HG03103 (cell line): ENCODE results near the gene TSPEAR.
"Not testable (repeated sequence)": the region's sequence is repeated elsewhere in the genome, so short reads cannot be mapped to it uniquely, and the experiment has no call there.

Experiments
- ATAC-seq: cut with Tn5 transposase; IDR thresholded peaks from one replicate; pipeline ENCODE4 v1.9.1; 2021; ENCODE audit warnings: low read depth; ENCODE audit not compliant: unreplicated experiment

The TSPEAR gene

GRCh38 chr21:44578371-44579055 lies 132.9 kb downstream of the TSPEAR start:
- ATAC-seq: no peak

- ATAC-seq: no peak
Observed at GRCh38 chr21:44576025-44576420, 135.3 kb downstream of the TSPEAR start.

DNA sequence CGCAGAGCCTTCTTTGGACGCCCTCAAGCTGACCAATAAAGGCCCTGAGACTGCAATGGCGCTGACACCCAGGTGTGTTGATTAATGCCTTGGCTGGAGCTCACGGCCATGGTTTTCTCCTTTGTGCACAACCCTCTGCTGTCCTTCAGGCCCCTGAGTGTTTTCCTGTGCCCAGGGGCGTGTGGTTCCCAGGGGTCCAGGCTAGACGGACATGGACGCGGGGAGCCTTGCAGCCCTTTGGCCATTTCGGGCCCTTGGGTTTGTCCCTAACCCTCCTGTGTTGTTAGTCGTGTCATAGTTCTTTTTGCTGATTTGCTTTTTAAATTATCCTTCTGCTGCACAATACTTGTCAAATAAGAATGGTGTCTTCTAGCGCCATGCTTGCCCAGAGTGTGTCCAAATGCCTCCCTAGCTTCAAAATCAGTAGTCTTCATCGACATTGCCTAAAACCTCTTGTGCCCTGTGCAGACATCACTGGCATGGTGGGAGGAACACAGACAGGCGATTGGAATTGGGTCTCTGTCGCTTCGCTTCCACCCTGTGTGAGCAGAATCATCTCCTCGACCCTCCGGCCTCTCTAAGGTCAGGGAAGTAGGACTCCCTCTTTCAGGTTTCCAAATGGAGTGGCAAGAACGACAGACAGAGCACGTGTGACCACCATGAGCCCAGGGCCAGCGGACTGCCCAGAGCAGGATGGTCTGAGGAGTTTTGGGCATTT lies 135.9 kb downstream of the TSPEAR start:
- ATAC-seq: no peak

DNA sequence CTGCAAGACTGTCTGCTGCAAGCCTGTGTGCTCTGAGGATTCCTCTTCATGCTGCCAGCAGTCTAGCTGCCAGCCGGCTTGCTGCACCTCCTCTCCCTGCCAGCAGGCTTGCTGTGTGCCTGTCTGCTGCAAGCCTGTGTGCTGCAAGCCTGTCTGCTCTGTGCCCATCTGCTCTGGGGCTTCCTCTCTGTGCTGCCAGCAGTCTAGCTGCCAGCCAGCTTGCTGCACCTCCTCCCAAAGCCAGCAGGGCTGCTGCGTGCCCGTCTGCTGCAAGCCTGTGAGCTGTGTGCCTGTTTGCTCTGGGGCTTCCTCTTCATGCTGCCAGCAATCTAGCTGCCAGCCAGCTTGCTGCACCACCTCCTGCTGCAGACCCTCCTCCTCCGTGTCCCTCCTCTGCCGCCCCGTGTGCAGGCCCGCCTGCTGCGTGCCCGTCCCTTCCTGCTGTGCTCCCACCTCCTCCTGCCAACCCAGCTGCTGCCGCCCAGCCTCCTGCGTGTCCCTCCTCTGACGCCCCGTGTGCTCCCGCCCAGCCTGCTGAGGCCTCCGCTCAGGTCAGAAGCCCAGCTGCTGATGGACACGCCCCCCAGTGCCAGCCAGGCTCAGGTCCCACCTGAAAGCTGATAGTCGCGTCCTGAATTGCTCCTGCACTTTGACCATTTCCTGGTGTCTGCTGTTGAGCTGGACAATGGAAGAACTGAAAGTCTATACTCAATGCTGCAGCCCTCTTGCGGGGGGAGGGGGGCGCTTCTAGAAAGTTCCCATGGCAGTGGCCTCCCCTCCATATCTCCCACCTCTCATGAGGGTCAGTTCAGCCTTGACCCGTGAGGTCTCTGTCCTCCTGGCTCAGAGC lies 136.7 kb downstream of the TSPEAR start:
- no peak for ATAC-seq

DNA sequence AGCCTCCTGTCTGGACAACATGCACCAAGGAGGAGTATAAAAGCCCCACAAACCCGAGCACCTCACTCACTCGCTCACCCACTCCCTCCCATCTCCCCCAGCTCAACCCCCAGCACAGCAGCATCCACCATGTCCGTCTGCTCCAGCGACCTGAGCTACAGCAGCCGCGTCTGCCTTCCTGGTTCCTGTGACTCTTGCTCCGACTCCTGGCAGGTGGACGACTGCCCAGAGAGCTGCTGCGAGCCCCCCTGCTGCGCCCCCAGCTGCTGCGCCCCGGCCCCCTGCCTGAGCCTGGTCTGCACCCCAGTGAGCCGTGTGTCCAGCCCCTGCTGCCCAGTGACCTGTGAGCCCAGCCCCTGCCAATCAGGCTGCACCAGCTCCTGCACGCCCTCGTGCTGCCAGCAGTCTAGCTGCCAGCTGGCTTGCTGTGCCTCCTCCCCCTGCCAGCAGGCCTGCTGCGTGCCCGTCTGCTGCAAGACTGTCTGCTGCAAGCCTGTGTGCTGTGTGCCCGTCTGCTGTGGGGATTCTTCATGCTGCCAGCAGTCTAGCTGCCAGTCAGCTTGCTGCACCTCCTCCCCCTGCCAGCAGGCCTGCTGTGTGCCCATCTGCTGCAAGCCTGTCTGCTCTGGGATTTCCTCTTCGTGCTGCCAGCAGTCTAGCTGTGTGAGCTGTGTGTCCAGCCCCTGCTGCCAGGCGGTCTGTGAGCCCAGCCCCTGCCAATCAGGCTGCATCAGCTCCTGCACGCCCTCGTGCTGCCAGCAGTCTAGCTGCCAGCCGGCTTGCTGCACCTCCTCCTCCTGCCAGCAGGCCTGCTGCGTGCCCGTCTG lies 137.5 kb downstream of the TSPEAR start, which contains the start of gene KRTAP10-4:
KRTAP10-4 (plus strand) TSS at position 100 of the 827 bp plus-strand sequence; CDS start at position 130, 30 bp downstream.
- not testable (repeated sequence) for ATAC-seq

- ATAC-seq: no peak
Observed at GRCh38 chr21:44572959-44573583, 138.3 kb downstream of the TSPEAR start.

DNA sequence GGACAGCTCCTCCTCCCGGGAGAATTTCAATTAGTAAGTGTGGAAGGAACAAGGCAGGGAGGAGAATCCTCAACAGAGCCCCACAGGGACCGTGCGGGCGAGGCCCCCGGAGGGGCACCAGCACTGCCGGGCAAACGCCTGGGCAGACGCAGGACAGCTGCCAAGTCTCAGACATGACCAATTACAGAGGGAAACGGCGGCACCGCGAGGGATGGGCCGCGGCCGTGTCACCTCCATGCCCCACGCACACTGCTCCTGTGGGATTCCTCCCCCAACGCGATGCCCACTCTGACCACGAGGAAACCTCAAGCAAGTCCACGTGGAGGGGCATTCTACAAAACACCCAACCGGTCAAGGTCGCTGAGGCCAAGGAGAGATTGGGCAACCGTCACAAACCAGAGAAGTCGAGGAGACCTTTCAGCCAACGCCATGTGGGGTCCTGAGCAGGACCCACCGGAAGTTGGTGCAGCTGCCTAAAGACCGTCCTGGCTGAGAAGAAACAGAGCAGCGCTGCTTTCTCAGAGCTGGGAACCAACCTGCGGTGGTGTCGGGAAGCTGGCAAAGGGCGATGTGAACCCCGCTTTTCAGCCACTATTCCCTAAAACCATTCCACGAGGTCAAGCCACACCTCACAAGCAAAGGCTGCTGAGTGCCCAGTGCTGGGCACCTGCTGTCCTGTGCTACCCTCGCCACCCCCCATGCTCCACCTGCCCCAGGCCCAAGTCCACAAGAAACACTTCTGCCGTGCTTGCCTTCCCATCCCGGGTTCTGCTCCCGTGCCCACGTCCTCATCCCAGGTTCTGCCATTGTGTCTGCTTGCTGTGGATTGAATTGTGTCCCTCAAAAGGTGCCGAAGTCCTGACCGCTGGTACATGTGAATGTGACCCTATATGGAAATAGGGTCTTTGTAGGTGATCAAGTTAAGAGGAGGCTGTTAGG lies 139.3 kb downstream of the TSPEAR start:
- ATAC-seq: no peak

GRCh38 chr21:44571296-44571695 lies 140.1 kb downstream of the TSPEAR start:
- no peak for ATAC-seq

DNA sequence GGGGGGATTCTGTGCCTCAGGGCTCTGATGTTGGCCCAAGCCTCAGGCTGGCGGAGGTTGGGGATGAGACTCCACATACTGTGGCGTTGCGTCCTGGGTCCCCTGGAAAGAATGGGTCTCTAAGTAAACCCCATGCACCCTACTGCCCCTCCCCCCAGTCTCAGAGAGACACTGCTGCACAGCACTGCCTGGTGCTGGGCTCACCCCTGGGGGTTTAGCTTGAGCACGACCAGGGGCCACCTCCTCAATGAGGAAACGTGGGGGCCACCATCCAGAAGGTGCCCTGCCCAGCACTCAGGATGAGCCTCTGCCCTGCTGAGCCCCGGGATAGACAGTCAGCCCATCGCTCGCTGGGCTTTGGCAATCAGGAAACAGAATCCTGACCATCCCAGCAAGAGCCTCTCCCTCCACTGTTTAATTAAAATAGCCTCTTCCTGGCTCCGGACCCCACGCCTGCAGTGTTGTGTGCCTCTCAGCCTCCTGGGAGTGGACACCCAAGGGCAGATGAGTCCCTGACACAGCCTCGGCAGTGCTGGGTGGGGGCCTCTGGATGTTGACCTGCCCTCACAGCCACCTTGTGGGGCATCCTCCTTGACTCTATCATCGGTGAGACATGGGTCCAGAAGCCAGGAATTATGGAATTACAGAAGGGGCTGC lies 141.4 kb downstream of the TSPEAR start:
- ATAC-seq: no peak

DNA sequence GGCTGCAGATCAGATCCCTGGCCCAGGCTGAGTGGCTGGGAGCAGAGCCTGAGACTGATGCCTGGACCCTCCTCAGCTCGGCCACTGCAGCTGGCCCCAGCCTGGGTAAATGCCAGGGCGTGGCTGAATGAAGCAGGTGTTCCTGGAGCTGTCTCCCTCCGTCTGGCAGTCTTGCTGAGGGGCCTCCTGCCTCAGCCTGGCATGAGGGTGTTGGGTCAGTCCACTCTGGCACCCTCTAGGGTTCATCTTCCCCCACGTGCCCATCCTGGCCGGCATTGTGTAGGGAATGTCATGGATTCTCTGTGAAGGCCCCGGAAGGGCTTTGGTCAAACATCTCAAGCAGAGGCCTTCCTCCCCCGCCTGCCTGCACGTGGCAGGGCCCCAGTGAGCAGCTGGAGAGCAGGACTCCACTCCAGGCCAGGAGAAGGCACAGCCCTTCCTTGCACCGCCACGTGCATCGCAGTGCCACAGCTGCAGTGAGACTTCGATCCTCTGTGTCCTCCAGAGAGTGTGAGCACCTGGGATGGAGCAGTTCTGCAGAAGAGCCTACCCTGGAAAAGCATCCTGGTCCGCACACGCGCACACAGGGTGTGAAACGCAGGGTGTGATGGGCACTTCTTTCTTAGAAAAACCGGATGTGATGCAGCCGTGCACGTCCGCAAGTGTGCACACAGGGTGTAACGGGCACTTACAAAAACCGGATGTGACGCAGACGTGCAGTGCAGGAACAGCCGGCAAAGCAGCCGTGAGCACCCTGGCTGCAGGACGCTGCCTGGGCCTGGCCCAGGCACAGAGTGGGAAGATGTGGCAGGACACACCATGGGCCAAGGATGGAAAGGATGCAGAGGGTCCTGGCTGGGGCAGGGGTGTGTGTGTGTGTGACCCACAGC lies 142.5 kb downstream of the TSPEAR start:
- ATAC-seq: no peak

GRCh38 chr21:44568261-44568660 lies 143.1 kb downstream of the TSPEAR start:
- no peak for ATAC-seq

DNA sequence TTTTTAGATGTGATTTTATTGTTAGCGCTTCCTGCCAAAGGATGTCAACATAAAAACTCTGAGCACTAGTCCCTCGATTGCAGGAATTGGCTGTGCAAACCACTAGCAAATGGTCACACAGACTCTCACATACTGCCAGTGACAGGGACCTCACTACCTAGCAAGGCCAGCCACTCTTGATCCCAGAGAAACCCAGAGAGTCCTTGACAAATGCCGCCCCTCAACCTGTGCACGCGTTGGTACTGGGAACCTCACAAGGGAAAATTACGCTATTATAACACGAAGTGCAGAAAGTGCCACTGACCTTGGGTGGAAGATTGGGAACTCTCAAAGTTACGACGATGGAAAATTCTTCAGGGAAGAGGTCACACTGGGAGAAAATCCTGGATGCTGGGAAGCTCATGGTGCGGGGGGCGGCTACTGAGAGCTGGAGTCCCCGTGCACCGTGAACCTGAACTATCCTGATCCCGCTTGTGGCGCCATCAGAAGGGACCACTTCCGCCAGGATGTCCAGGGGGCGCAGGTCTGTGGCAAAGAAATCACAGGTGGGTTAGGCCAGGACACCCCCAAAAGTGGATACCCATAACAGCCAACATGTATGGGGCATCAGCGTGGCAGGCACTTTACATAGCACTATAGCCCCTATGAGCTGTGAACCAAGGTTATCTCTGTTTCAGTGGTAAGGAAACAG lies 143.7 kb downstream of the TSPEAR start:
- no peak for ATAC-seq

GRCh38 chr21:44566403-44566802 lies 145.0 kb downstream of the TSPEAR start:
- ATAC-seq: no peak

- no peak for ATAC-seq
Observed at GRCh38 chr21:44564886-44565598, 146.3 kb downstream of the TSPEAR start.

DNA sequence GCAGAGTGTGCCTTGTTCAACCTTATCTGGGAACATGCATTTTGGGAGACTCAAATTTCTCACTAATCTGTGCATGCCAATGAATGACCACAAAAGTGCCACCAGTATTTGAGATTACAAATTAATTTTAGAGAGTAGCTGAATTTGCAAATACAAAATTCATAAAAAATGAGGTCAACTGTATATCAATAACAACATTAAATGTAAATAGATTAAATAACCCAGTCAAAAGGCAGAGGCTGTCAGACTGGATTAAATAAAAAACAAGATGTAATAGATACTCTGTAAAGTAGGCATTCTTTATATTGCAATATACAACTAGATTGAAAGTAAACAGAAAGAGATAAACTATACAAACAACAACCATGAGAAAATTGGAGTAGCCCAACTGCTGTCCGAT lies 147.3 kb downstream of the TSPEAR start:
- ATAC-seq: no peak

- ATAC-seq: no peak
Observed at GRCh38 chr21:44558695-44559094, 152.7 kb downstream of the TSPEAR start, which contains the start of gene KRTAP10-3. Gene KRTAP10-3 (minus strand): TSS chr21:44558795. CDS start chr21:44558715, 80 bp downstream.
